ENCODE measurements around the gene ELOVL6. TPM values are rescaled to one million over a fixed set of nuclear protein-coding genes. Genes with fewer than 3 reads are reported as not detected.
"Not testable (repeated sequence)": the region's sequence is repeated elsewhere in the genome, so short reads cannot be mapped to it uniquely, and the experiment has no call there.

Gene ELOVL6
- total RNA-seq, 1 donor from 2014 or later = 51.6 TPM

DNA sequence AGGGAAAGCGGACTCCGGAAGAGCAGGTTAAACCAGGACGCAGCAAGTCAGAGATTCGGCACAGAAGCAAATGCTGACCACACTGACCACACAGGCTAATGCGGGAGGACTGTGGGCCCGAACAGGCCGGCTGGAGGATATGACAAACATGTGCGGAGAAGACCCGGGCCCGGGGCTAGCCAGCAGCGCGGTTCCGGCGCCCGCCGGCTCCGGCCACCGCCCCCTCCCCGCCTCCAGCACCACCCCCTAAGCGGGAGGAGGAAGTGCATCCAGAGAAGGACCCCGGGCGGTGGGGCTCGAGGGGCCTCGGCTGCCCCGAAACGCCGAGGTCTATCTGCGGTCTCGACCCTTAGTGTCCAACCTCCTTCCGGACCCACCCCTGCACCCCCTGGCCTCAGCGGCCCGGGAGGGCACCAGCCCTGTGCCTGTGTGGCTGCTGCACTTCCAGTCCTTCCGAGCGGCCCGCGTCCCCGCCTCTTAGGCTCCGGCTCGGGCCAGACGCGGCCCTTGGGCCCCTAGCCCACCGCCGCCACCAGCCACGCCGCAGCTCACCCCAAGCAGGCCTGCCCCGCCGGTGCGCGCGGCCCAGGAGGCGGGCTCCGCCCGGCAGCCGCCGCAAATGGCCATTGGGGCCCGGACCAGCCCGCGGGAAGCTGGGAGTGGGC, 2.1 kb downstream of the ELOVL6 start:
- Mint-ChIP-seq H3K27me3 (no peaks in the 10 kb centered on the region), H3K4me3 (peak overlapping the region; percentile 94), H3K4me1 (ENCODE audit: unreplicated experiment) (peaks cover 21% of the 10 kb centered on the region), H3K27ac (peak overlapping the region; percentile 94), H3K36me3 (peaks cover 3% of the 10 kb centered on the region), H3K9me3 (no peaks in the 10 kb centered on the region)
- DNase-seq (ENCODE audit: extremely low spot score, unreplicated experiment) = peak; percentile 75
- no peak for TF ChIP-seq CTCF (conservative IDR thresholded peaks at IDR 0.05)

DNA sequence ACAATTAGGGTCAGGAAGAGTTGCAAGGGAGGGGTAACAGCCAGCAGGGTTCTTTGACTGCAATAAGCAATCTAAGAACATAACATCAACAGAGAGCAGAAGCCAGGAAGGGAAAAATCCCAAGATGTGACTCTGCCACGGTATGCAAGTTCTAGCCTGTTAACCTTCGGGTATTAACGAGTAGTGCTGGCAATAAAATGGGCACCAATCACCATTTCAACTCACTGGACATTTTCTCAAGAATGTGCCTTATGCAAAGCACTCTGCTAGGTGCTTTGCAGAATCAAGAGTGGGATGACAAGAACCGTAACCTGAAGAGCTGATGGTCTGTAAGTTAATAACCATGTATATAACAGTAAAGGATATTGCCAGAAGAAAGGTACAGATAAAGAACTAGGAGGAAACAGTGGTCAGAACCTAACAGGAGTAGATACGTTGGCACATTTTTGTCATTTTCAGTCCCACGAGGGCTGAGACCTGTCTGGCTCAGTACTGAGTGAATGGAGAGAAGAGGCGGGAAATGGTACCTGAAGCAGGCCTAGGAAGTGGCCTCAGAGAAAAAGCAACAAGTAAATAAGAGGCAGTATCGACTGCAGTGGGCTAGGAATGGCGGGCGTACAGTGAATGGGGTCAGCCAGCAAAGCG, 2.7 kb downstream of the ELOVL6 start:
- no peak for DNase-seq (ENCODE audit: extremely low spot score, unreplicated experiment)

DNA sequence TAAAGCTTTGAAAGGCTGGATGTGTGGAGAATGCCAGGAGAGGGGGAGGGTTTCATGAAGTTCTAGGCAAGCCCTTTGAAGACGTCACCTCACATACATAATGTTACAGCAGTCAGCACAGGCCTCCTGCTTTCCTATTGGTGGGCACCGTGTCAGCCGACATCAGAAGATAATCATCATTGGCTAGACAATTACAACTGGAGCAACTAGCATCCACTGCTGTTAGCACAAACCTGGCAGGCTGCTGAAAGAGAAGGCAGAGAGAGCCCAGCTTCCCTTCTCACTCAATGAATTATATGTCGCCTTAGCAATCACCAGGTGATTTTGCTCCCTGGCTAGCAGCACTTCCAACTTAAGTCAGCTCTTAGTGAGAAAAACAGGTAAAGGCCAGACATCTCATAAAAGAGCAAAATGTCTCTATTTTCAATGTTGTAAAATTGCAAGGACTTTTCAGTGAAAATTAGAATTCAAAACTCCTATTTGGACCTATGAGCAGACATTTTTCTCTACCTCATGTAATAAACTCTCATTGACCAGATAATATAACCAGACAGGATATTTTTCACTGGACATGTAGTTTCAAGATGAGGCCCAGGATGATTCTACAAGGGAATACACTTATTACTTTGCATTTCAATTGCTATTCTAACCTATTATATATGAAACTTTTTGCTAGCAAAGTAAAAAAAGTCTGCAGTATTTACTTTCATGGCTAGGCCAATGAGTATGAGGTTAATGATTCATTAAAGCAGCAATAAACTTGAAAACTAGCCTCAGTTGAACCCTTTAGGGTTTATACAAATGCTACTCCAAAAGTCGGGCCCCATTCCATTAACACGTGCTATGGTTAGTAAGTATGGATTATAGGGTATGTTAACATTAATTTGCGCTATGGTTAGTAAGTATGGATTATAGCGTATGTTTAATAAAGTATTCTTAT, 4.3 kb downstream of the ELOVL6 start:
- Mint-ChIP-seq H3K4me3 (peak overlapping the region; percentile 70), H3K4me1 (ENCODE audit: unreplicated experiment) (peaks cover 17% of the 10 kb centered on the region), H3K9me3 (no peaks in the 10 kb centered on the region), H3K27me3 (no peaks in the 10 kb centered on the region), H3K36me3 (peaks cover 6% of the 10 kb centered on the region), H3K27ac (peak overlapping the region; percentile 85)
- no peak for TF ChIP-seq CTCF (conservative IDR thresholded peaks at IDR 0.05)
- peak; percentile 75 for DNase-seq (ENCODE audit: extremely low spot score, unreplicated experiment)

More for the DNA sequence above, 2.7 kb downstream of the ELOVL6 start:
- peaks cover 20% of the 10 kb centered on the region for H3K4me1 Mint-ChIP-seq (ENCODE audit: unreplicated experiment)
- peaks cover 6% of the 10 kb centered on the region for H3K36me3 Mint-ChIP-seq
- H3K4me3 Mint-ChIP-seq = peak overlapping the region; percentile 94
- no peaks in the 10 kb centered on the region for H3K27me3 Mint-ChIP-seq
- H3K9me3 Mint-ChIP-seq = no peaks in the 10 kb centered on the region
- TF ChIP-seq CTCF (conservative IDR thresholded peaks at IDR 0.05) = no peak
- peak overlapping the region; percentile 94 for H3K27ac Mint-ChIP-seq

DNA sequence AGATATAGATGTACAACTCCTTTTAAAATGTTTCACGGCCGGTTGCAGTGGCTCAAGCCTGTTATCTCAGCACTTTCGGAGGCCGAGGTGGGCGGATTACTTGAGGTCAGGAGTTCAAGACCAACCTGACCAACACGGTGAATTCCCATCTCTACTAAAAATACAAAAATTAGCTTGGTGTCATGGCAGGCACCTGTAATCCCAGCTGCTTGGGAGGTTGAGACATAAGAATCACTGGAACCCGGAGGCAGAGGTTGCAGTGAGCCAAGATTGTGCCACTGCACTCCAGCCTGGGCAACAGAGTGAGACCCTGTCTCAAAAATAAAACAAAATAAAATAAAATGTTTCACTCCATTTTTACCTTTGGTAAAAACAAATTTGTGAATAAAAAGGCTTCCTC, 5.1 kb downstream of the ELOVL6 start:
- H3K9me3 Mint-ChIP-seq; H3K4me3 Mint-ChIP-seq; H3K36me3 Mint-ChIP-seq; H3K27me3 Mint-ChIP-seq; DNase-seq (ENCODE audit: extremely low spot score, unreplicated experiment): not testable (repeated sequence)
- Mint-ChIP-seq H3K27ac (peak overlapping the region; percentile 85), H3K4me1 (ENCODE audit: unreplicated experiment) (peaks cover 15% of the 10 kb centered on the region)

DNA sequence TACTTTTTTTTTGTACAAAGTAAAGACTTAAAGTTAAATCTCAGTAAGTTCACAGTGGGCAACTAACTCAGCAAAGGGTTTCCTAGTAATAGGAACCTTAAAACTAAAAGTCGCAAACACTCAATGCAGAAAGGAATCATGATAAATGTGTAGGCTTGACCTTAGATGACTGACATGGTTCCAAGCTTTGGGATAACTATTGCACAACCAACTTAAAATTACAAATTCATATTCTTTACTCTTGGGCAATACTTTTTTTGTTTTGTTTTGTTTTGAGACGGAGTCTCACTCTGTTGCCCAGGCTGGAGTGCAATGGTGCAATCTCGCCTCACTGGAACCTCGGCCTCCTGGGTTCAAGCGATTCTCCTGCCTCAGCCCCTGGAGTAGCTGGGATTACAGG, 8.2 kb downstream of the ELOVL6 start:
- DNase-seq (ENCODE audit: extremely low spot score, unreplicated experiment) = no peak
- Mint-ChIP-seq H3K9me3 (no peaks in the 10 kb centered on the region), H3K27ac (no peak overlapping the region), H3K36me3 (peaks cover 20% of the 10 kb centered on the region), H3K4me1 (ENCODE audit: unreplicated experiment) (peaks cover 23% of the 10 kb centered on the region), H3K4me3 (no peak overlapping the region), H3K27me3 (no peaks in the 10 kb centered on the region)
- no peak for TF ChIP-seq CTCF (conservative IDR thresholded peaks at IDR 0.05)

All from type B pancreatic cell (in vitro differentiated cells).